ENCODE results near the gene SLC25A25. TPM values are rescaled to one million over a fixed set of nuclear protein-coding genes. Genes with fewer than 3 reads are reported as not detected.
A peak's percentile ranks its signal among the peaks of the same experiment; 100 is the strongest.
"Not testable (repeated sequence)": the region's sequence is repeated elsewhere in the genome, so short reads cannot be mapped to it uniquely, and the experiment has no call there.

SLC25A25 gene
- total RNA-seq (2014; rRNA removed; shearing (Covaris generic)): 23.1 and 23.7 TPM in 2 replicates

GRCh38 chr9:128067645-128068385, at the start of gene SLC25A25:
SLC25A25 (plus strand) TSS chr9:128068232; CDS start chr9:128068320, 88 bp downstream.
- Histone ChIP-seq H3K36me3 (replicated peaks; ENCODE audit: control insufficient read depth, insufficient read depth, low read length) (no peaks in the 10 kb centered on the region; the same call in 1 of the 2 replicates), H3K4me3 (ENCODE audit: insufficient read depth, low read depth, low read length) (peak within 1 kb of the TSS; percentile 82), H3K27me3 (ENCODE audit: control insufficient read depth, insufficient read depth, low read length) (no peaks in the 10 kb centered on the region)
- peak; percentile 99 for DNase-seq

GRCh38 chr9:128020692-128021091, 47.3 kb upstream of the SLC25A25 start:
- Histone ChIP-seq H3K27me3 (ENCODE audit: control insufficient read depth, insufficient read depth, low read length) (no peaks in the 10 kb centered on the region), H3K4me3 (ENCODE audit: insufficient read depth, low read depth, low read length) (no peak overlapping the region), H3K36me3 (replicated peaks; ENCODE audit: control insufficient read depth, insufficient read depth, low read length) (no peaks in the 10 kb centered on the region)
- peak; percentile 71 for DNase-seq

DNA sequence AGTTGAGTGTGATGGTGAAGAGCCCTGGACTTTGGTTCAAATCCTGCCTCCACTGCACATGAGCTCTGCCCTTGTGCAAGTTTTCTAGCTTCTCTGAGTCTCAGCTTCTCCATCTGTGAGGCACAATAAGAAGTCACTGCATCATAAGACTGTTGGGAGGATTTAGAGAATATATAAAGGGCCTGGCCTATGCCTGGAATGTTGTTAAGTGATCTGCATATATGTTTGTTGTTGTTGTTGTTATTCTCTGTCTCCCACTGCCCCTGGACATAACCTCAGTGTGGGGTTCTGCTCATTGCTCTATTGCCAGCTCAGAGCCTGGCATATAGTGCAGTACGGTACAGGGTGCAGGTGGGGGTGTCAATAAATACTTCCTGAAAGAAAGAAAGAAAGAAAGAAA, 46.9 kb upstream of the SLC25A25 start:
- H3K4me3 ChIP-seq (ENCODE audit: insufficient read depth, low read depth, low read length): no peak overlapping the region
- H3K36me3 ChIP-seq (replicated peaks; ENCODE audit: control insufficient read depth, insufficient read depth, low read length): no peaks in the 10 kb centered on the region
- no peak for DNase-seq
- no peaks in the 10 kb centered on the region for H3K27me3 ChIP-seq (ENCODE audit: control insufficient read depth, insufficient read depth, low read length)

- no peak overlapping the region for H3K4me3 ChIP-seq (ENCODE audit: insufficient read depth, low read depth, low read length)
- no peaks in the 10 kb centered on the region for H3K36me3 ChIP-seq (replicated peaks; ENCODE audit: control insufficient read depth, insufficient read depth, low read length)
- DNase-seq: no peak
- no peaks in the 10 kb centered on the region for H3K27me3 ChIP-seq (ENCODE audit: control insufficient read depth, insufficient read depth, low read length)
Observed at GRCh38 chr9:128022886-128023285, 45.1 kb upstream of the SLC25A25 start.

DNA sequence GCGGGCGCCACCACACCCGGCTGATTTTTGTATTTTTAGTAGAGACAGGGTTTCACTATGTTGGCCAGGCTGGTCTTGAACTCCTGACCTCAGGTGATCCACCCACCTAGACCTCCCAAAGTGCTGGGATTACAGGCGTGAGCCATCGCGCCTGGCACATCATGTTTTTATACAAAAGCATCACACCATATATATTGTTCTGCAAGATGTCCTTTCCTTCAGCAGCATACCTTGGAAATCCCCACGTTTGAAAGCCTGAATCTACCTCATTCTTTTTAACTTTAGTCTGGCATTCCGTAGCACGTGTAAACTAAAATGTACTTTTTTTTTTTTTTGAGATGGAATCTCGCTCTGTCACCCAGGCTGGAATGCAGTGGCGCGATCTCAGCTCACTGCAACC, 44.4 kb upstream of the SLC25A25 start:
- H3K4me3 ChIP-seq (ENCODE audit: insufficient read depth, low read depth, low read length); H3K27me3 ChIP-seq (ENCODE audit: control insufficient read depth, insufficient read depth, low read length); H3K36me3 ChIP-seq (replicated peaks; ENCODE audit: control insufficient read depth, insufficient read depth, low read length); DNase-seq: not testable (repeated sequence)

GRCh38 chr9:128024761-128025308, 43.2 kb upstream of the SLC25A25 start:
- DNase-seq: no peak

GRCh38 chr9:128025736-128026135, 42.3 kb upstream of the SLC25A25 start:
- no peaks in the 10 kb centered on the region for H3K27me3 ChIP-seq (ENCODE audit: control insufficient read depth, insufficient read depth, low read length)
- DNase-seq: no peak

More at GRCh38 chr9:128024761-128025308, 43.2 kb upstream of the SLC25A25 start:
- no peaks in the 10 kb centered on the region for H3K36me3 ChIP-seq (replicated peaks; ENCODE audit: control insufficient read depth, insufficient read depth, low read length)
- no peak overlapping the region for H3K4me3 ChIP-seq (ENCODE audit: insufficient read depth, low read depth, low read length)
- H3K27me3 ChIP-seq (ENCODE audit: control insufficient read depth, insufficient read depth, low read length): no peaks in the 10 kb centered on the region

GRCh38 chr9:128026255-128026772, 41.7 kb upstream of the SLC25A25 start:
- no peaks in the 10 kb centered on the region for H3K36me3 ChIP-seq (replicated peaks; ENCODE audit: control insufficient read depth, insufficient read depth, low read length)
- no peaks in the 10 kb centered on the region for H3K27me3 ChIP-seq (ENCODE audit: control insufficient read depth, insufficient read depth, low read length)
- DNase-seq: no peak
- H3K4me3 ChIP-seq (ENCODE audit: insufficient read depth, low read depth, low read length): no peak overlapping the region

More at GRCh38 chr9:128025736-128026135, 42.3 kb upstream of the SLC25A25 start:
- H3K36me3 ChIP-seq (replicated peaks; ENCODE audit: control insufficient read depth, insufficient read depth, low read length): no peaks in the 10 kb centered on the region
- no peak overlapping the region for H3K4me3 ChIP-seq (ENCODE audit: insufficient read depth, low read depth, low read length)

- Histone ChIP-seq H3K27me3 (ENCODE audit: control insufficient read depth, insufficient read depth, low read length) (no peaks in the 10 kb centered on the region), H3K4me3 (ENCODE audit: insufficient read depth, low read depth, low read length) (no peak overlapping the region), H3K36me3 (replicated peaks; ENCODE audit: control insufficient read depth, insufficient read depth, low read length) (no peaks in the 10 kb centered on the region)
- DNase-seq: no peak
Observed at GRCh38 chr9:128026773-128027541, 41.1 kb upstream of the SLC25A25 start.

- Histone ChIP-seq H3K4me3 (ENCODE audit: insufficient read depth, low read depth, low read length) (no peak overlapping the region), H3K36me3 (replicated peaks; ENCODE audit: control insufficient read depth, insufficient read depth, low read length) (no peaks in the 10 kb centered on the region), H3K27me3 (ENCODE audit: control insufficient read depth, insufficient read depth, low read length) (no peaks in the 10 kb centered on the region)
- DNase-seq: no peak
Observed at GRCh38 chr9:128027705-128028104, 40.3 kb upstream of the SLC25A25 start.

DNA sequence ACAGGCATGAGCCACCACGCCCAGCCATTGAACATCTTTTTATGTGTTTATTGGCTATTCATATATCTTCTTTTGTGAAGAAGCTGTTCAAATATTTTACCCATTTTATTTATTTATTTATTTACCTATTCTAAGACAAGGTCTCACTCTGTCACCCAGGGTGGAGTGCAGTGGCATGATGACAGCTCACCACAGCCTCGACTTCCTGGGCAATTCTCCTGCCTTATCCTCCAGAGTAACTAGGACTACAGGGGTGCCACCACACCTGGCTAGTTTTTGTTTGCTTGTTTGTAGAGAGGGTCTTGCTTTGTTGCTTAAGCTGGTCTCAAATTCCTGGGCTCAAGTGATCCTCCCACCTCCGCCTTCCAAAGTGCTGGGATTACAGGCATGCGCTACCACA, 34.4 kb upstream of the SLC25A25 start:
- H3K4me3 ChIP-seq (ENCODE audit: insufficient read depth, low read depth, low read length): no peak overlapping the region
- H3K27me3 ChIP-seq (ENCODE audit: control insufficient read depth, insufficient read depth, low read length): no peaks in the 10 kb centered on the region
- H3K36me3 ChIP-seq (replicated peaks; ENCODE audit: control insufficient read depth, insufficient read depth, low read length): no peaks in the 10 kb centered on the region
- DNase-seq: no peak

GRCh38 chr9:128034821-128035652, 33.0 kb upstream of the SLC25A25 start:
- DNase-seq: peak; percentile 92
- Histone ChIP-seq H3K4me3 (ENCODE audit: insufficient read depth, low read depth, low read length) (no peak overlapping the region), H3K27me3 (ENCODE audit: control insufficient read depth, insufficient read depth, low read length) (no peaks in the 10 kb centered on the region), H3K36me3 (replicated peaks; ENCODE audit: control insufficient read depth, insufficient read depth, low read length) (no peaks in the 10 kb centered on the region)

GRCh38 chr9:128036522-128036921, 31.5 kb upstream of the SLC25A25 start:
- H3K4me3 ChIP-seq (ENCODE audit: insufficient read depth, low read depth, low read length); DNase-seq; H3K27me3 ChIP-seq (ENCODE audit: control insufficient read depth, insufficient read depth, low read length); H3K36me3 ChIP-seq (replicated peaks; ENCODE audit: control insufficient read depth, insufficient read depth, low read length): not testable (repeated sequence)

DNA sequence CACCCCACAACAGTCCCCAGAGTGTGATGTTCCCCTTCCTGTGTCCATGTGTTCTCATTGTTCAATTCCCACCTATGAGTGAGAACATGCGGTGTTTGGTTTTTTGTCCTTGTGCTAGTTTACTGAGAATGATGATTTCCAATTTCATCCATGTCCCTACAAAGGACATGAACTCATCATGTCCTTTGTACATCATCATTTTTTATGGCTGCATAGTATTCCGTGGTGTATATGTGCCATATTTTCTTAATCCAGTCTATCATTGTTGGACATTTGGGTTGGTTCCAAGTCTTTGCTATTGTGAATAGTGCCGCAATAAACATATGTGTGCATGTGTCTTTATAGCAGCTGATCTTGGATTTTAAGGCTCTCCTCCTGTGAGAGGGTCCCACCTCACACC, 27.2 kb upstream of the SLC25A25 start:
- not testable (repeated sequence) for H3K4me3 ChIP-seq (ENCODE audit: insufficient read depth, low read depth, low read length)

More for the DNA sequence above, 27.2 kb upstream of the SLC25A25 start:
- not testable (repeated sequence) for H3K36me3 ChIP-seq (replicated peaks; ENCODE audit: control insufficient read depth, insufficient read depth, low read length); H3K27me3 ChIP-seq (ENCODE audit: control insufficient read depth, insufficient read depth, low read length); DNase-seq
